WI38 (cell line): Measurements from ENCODE around the gene MOCS1.

Experiments
- H3K4me3 ChIP-seq: 2 replicates; pipeline ENCODE4 v1.5.1; 2011; ENCODE audit warnings: low read depth, mild to moderate bottlenecking, control low read depth, low read length
- TF ChIP-seq, protein P1 (sequence below): IDR thresholded peaks from 2 replicates; pipeline ENCODE4 v1.5.1; 2012; ENCODE audit warnings: low read depth, mild to moderate bottlenecking, control low read depth, low read length

Gene MOCS1

GRCh38 chr6:39937686-39938333, 3.5 kb upstream of the MOCS1 start:
- TF ChIP-seq, protein P1, sequence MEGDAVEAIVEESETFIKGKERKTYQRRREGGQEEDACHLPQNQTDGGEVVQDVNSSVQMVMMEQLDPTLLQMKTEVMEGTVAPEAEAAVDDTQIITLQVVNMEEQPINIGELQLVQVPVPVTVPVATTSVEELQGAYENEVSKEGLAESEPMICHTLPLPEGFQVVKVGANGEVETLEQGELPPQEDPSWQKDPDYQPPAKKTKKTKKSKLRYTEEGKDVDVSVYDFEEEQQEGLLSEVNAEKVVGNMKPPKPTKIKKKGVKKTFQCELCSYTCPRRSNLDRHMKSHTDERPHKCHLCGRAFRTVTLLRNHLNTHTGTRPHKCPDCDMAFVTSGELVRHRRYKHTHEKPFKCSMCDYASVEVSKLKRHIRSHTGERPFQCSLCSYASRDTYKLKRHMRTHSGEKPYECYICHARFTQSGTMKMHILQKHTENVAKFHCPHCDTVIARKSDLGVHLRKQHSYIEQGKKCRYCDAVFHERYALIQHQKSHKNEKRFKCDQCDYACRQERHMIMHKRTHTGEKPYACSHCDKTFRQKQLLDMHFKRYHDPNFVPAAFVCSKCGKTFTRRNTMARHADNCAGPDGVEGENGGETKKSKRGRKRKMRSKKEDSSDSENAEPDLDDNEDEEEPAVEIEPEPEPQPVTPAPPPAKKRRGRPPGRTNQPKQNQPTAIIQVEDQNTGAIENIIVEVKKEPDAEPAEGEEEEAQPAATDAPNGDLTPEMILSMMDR: no peak
- H3K4me3 ChIP-seq: no peak overlapping the region

GRCh38 chr6:39936857-39937256, 2.6 kb upstream of the MOCS1 start:
- TF ChIP-seq, protein P1: no peak
- no peak overlapping the region for H3K4me3 ChIP-seq

DNA sequence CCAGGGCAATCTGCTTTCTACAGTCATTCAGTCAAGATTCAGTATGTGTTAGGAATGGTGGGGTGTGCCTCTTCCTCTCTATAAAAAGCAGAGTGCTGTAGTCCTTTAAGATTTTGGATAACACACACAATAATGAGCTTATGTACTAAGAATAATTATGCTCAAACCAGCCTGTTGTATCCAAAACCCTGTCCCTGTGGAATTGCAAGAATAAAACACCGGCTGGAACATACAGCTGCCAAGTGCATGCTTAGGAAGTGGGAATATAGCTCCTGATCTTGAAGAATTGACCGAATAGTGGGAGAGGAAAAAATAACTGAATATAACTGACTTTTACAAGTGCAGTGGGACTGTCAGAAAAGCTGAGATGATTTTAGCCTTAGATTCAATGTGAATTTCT, 979 bp upstream of the MOCS1 start:
- no peak overlapping the region for H3K4me3 ChIP-seq
- TF ChIP-seq, protein P1: no peak

- H3K4me3 ChIP-seq: peak overlapping the region; percentile 79
- TF ChIP-seq, protein P1: no peak
Measured at GRCh38 chr6:39933669-39934130, 562 bp downstream of the MOCS1 start.

DNA sequence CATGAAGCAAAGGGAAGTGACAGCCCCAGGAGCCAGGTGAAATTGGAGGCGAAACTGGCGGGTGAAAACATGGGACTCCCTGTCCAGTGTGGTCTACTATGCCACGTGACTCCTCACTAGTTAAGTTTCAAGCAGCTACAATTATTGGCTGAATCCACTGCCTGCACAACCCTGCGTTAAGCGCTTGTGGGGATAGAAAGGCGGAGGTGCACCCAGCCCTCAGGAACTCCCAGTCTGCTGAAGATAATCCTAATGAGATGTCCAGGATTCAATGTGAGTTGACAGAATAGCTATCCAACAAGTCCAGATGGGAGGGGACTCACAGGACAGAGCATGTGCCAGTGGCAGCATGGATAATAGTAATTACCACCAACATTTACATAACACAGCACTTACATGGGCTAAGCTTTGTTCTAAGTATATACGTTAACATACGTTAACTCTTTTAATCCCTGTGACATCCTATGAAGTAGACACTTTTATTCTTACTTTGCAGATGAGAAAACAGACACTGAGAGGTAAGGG, 1.8 kb downstream of the MOCS1 start:
- TF ChIP-seq, protein P1: no peak

GRCh38 chr6:39931607-39932006, 2.7 kb downstream of the MOCS1 start:
- TF ChIP-seq, protein P1: no peak
- no peak overlapping the region for H3K4me3 ChIP-seq

More for the DNA sequence above, 1.8 kb downstream of the MOCS1 start:
- no peak overlapping the region for H3K4me3 ChIP-seq

GRCh38 chr6:39930540-39930939, 3.7 kb downstream of the MOCS1 start:
- no peak overlapping the region for H3K4me3 ChIP-seq
- TF ChIP-seq, protein P1: no peak
